ENCODE results near the gene UCKL1. TPM values are rescaled to one million over a fixed set of nuclear protein-coding genes. Genes with fewer than 3 reads are reported as not detected.

UCKL1 gene
- polyA plus RNA-seq, 3 donors: 10.9 to 65.8 (median 14.5) TPM

DNA sequence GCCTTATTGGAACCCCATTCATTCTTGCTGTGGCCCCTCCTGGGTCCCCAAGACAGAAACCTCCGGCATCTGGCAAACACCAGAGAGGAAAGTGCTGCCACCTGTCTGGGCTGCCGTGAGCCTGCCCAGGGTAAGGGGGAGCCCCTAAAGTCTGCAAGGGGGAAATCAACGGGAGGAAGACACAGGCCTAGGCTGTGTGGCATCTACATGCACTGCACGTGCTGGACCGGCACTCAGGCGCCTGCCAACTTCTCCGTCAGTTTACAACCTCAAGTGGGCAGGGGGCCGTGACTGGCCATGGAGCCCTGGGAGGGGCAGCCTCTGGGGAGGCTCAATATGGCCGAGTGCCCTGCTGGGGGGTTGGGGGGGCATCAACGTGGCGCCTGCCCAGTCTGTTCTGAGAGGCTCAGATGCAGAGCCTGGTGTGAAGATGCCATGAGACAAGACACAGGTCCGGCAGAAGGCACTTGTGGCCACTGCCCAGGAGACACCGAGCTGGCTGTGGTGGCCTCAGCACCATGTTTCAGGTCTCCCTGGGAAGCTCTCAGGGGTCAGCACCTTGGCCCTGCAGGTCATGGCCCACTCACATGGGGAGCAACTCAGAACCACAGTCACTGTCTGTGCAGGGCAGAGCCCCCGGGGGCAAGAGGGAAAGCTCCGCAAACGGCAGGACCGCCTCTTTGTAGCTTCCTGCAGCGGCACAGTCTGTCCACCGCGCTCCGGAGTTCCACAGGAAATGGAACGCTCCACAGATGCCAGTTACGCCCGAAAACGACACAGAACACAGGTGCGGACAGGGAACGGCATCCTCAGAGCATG lies 8.4 kb downstream of the UCKL1 start:
- H3K9me3 Mint-ChIP-seq: no peaks in the 10 kb centered on the region
- H3K27me3 Mint-ChIP-seq (ENCODE audit: low read depth in 3 of 3): peaks cover 0 to 2% (median 2%) of the 10 kb centered on the region in 3 donors
- H3K36me3 Mint-ChIP-seq: peaks cover 19 to 36% of the 10 kb centered on the region in 2 donors
- peaks cover 100% of the 10 kb centered on the region for H4K20me1 ChIP-seq (ENCODE audit: insufficient read depth, low read length)
- no peak overlapping the region for H2AFZ ChIP-seq (ENCODE audit: insufficient read depth, low read depth, low read length, poor library complexity, severe bottlenecking)
- H3K4me2 ChIP-seq (replicated peaks; ENCODE audit: extremely low read depth, low read length, poor library complexity, severe bottlenecking): peak overlapping the region; percentile 66
- H3K36me3 ChIP-seq (replicated peaks in 1 of 2; ENCODE audit: control insufficient read depth in 1 of 2, insufficient read depth in 2 of 2, low read length in 2 of 2): peaks cover 35 to 36% of the 10 kb centered on the region in 2 donors
- peak overlapping the region in 1 of 2 donors; percentile 55 for H3K27ac ChIP-seq (ENCODE audit: low read depth in 1 of 2, low read length in 2 of 2)
- WGBS (ENCODE audit: insufficient coverage): 20% methylated on average over 27 of the region's 27 CpGs
- intact Hi-C loops (cut with micrococcal nuclease): no loop called here
- no peak overlapping the region for H3K9ac ChIP-seq (ENCODE audit: insufficient read depth, low read length, poor library complexity, severe bottlenecking)
- H3K27me3 ChIP-seq (ENCODE audit: control insufficient read depth in 2 of 2, insufficient read depth in 2 of 2, low read length in 2 of 2): no peaks in the 10 kb centered on the region
- H3K9me3 ChIP-seq (replicated peaks in 1 of 2; ENCODE audit: control insufficient read depth in 1 of 2, insufficient read depth in 1 of 2, low read length in 2 of 2): no peaks in the 10 kb centered on the region
- peak overlapping the region in 4 of 7 donors; percentile 18 to 87 (median 58) for H3K27ac Mint-ChIP-seq
- H3K4me1 Mint-ChIP-seq: peaks cover 33% of the 10 kb centered on the region
- peak overlapping the region; percentile 54 to 90 for H3K4me3 Mint-ChIP-seq
- TF ChIP-seq, protein P1, sequence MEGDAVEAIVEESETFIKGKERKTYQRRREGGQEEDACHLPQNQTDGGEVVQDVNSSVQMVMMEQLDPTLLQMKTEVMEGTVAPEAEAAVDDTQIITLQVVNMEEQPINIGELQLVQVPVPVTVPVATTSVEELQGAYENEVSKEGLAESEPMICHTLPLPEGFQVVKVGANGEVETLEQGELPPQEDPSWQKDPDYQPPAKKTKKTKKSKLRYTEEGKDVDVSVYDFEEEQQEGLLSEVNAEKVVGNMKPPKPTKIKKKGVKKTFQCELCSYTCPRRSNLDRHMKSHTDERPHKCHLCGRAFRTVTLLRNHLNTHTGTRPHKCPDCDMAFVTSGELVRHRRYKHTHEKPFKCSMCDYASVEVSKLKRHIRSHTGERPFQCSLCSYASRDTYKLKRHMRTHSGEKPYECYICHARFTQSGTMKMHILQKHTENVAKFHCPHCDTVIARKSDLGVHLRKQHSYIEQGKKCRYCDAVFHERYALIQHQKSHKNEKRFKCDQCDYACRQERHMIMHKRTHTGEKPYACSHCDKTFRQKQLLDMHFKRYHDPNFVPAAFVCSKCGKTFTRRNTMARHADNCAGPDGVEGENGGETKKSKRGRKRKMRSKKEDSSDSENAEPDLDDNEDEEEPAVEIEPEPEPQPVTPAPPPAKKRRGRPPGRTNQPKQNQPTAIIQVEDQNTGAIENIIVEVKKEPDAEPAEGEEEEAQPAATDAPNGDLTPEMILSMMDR (IDR thresholded peaks at IDR 0.05): no peak
- H3K4me3 ChIP-seq (replicated peaks in 1 of 3; ENCODE audit: low read depth in 2 of 3, low read length in 3 of 3): peak overlapping the region in 1 of 3 experiments; percentile 49
- peaks cover 32 to 36% of the 10 kb centered on the region in 2 donors for H3K4me1 ChIP-seq (ENCODE audit: control insufficient read depth in 1 of 2, insufficient read depth in 2 of 2, low read length in 2 of 2)
- DNase-seq: no peak
- H3K79me2 ChIP-seq (ENCODE audit: insufficient read depth, low read length): peaks cover 93% of the 10 kb centered on the region

DNA sequence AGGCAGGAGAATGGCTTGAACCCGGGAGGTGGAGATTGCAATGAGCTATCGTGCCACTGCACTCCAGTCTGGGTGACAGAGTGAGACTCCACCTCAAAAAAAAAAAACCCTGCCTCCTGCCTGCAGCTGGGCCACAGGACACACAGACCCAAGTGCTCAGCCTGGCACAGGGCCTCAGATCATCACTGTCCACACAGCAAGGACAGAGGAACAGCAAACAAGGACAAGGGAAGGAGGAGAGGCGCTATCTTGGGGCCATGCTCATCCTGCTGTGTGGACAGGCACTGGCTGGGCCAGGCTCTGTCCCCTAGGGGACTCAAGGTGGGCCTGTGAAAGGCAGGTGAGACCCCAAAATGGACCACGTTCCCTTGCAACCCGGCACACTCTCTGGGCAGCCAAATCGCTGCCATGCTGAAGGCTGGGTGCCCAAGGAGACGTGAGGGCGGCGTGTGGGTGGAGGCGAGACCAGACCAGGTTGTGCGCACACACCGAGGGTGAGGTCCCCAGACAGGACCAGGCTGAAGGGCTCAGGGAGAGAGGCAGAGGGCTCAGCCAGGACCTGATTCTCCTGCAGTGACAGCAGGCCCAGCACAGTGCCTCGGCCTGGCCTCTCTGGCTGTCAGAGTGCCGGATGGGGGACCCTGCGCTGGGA lies 9.1 kb downstream of the UCKL1 start:
- H3K27ac ChIP-seq (ENCODE audit: low read depth in 1 of 2, low read length in 2 of 2): no peak overlapping the region
- H3K27me3 Mint-ChIP-seq (ENCODE audit: low read depth in 3 of 3): peaks cover 0 to 2% (median 2%) of the 10 kb centered on the region in 3 donors
- H3K4me2 ChIP-seq (replicated peaks; ENCODE audit: extremely low read depth, low read length, poor library complexity, severe bottlenecking): peak overlapping the region; percentile 66
- peaks cover 39 to 43% of the 10 kb centered on the region in 2 donors for H3K4me1 ChIP-seq (ENCODE audit: control insufficient read depth in 1 of 2, insufficient read depth in 2 of 2, low read length in 2 of 2)
- intact Hi-C loops (cut with micrococcal nuclease): no loop called here
- H4K20me1 ChIP-seq (ENCODE audit: insufficient read depth, low read length): peaks cover 100% of the 10 kb centered on the region
- peak in 1 of 3 donors; percentile 5 for DNase-seq
- no peak overlapping the region for H3K4me3 Mint-ChIP-seq
- TF ChIP-seq, protein P1 (IDR thresholded peaks at IDR 0.05): no peak
- no peaks in the 10 kb centered on the region for H3K27me3 ChIP-seq (ENCODE audit: control insufficient read depth in 2 of 2, insufficient read depth in 2 of 2, low read length in 2 of 2)
- peaks cover 86% of the 10 kb centered on the region for H3K79me2 ChIP-seq (ENCODE audit: insufficient read depth, low read length)
- H3K9ac ChIP-seq (ENCODE audit: insufficient read depth, low read length, poor library complexity, severe bottlenecking): no peak overlapping the region
- peaks cover 0 to 2% (median 0%) of the 10 kb centered on the region in 7 donors for H3K9me3 Mint-ChIP-seq
- no peak overlapping the region for H2AFZ ChIP-seq (ENCODE audit: insufficient read depth, low read depth, low read length, poor library complexity, severe bottlenecking)
- H3K36me3 ChIP-seq (replicated peaks in 1 of 2; ENCODE audit: control insufficient read depth in 1 of 2, insufficient read depth in 2 of 2, low read length in 2 of 2): peaks cover 35 to 38% of the 10 kb centered on the region in 2 donors
- H3K27ac Mint-ChIP-seq: peak overlapping the region in 2 of 7 donors; percentile 23 to 30
- no peak overlapping the region for H3K4me3 ChIP-seq (replicated peaks in 1 of 3; ENCODE audit: low read depth in 2 of 3, low read length in 3 of 3)
- H3K9me3 ChIP-seq (replicated peaks in 1 of 2; ENCODE audit: control insufficient read depth in 1 of 2, insufficient read depth in 1 of 2, low read length in 2 of 2): no peaks in the 10 kb centered on the region
- peaks cover 19 to 39% of the 10 kb centered on the region in 2 donors for H3K36me3 Mint-ChIP-seq
- 93% methylated on average over 13 of the region's 15 CpGs for WGBS (ENCODE audit: insufficient coverage)
- H3K4me1 Mint-ChIP-seq: peaks cover 38% of the 10 kb centered on the region
